ENCODE measurements around the gene B3GAT1.

B3GAT1 gene

GRCh38 chr11:134365011-134365925 is 46.8 kb downstream of the B3GAT1 start:
- no peak for DNase-seq (ENCODE audit: extremely low spot score)
- TF ChIP-seq ARNT (IDR thresholded peaks at IDR 0.05) = no peak
- TF ChIP-seq NFRKB (IDR thresholded peaks at IDR 0.05) = no peak
- TF ChIP-seq CTBP1 (IDR thresholded peaks at IDR 0.05; ENCODE audit: borderline replicate concordance) = no peak
- no peak for TF ChIP-seq FOXK2 (IDR thresholded peaks at IDR 0.05)
- no peak for TF ChIP-seq HDGF (IDR thresholded peaks at IDR 0.05; ENCODE audit: borderline replicate concordance)
- TF ChIP-seq FOXM1 (IDR thresholded peaks at IDR 0.05; ENCODE audit: borderline replicate concordance) = no peak
- no peak for TF ChIP-seq TARDBP (IDR thresholded peaks at IDR 0.05)
- POLR2A ChIA-PET = no interaction called here
- CTCF ChIA-PET = no interaction called here

- TF ChIP-seq SP1 (IDR thresholded peaks at IDR 0.05) (no peak), ARNT (IDR thresholded peaks at IDR 0.05) (no peak), BHLHE40 (IDR thresholded peaks at IDR 0.05; ENCODE audit: borderline replicate concordance) (no peak)
- DNase-seq (ENCODE audit: extremely low spot score) = no peak
- ChIA-PET CTCF (no interaction called here), POLR2A (no interaction called here)
These were observed 47.8 kb downstream of the B3GAT1 start for GRCh38 chr11:134364261-134364660.

- POLR2A ChIA-PET = no interaction called here
- no peak for DNase-seq (ENCODE audit: extremely low spot score)
- TF ChIP-seq SP1 (IDR thresholded peaks at IDR 0.05) = no peak
- no peak for TF ChIP-seq ARNT (IDR thresholded peaks at IDR 0.05)
- TF ChIP-seq FOXM1 (IDR thresholded peaks at IDR 0.05; ENCODE audit: borderline replicate concordance) = no peak
- no peak for TF ChIP-seq FOXA1 (IDR thresholded peaks at IDR 0.05)
- TF ChIP-seq SUZ12 (IDR thresholded peaks at IDR 0.05) = no peak
These were observed 48.5 kb downstream of the B3GAT1 start for GRCh38 chr11:134363592-134363991.

GRCh38 chr11:134363161-134363560 is 48.9 kb downstream of the B3GAT1 start:
- no peak for DNase-seq (ENCODE audit: extremely low spot score)
- no peak for TF ChIP-seq CTBP1 (IDR thresholded peaks at IDR 0.05; ENCODE audit: borderline replicate concordance)
- no peak for TF ChIP-seq SUZ12 (IDR thresholded peaks at IDR 0.05)
- no peak for TF ChIP-seq LEF1 (IDR thresholded peaks at IDR 0.05; ENCODE audit: borderline replicate concordance)
- no peak for TF ChIP-seq TARDBP (IDR thresholded peaks at IDR 0.05)
- no peak for TF ChIP-seq FOXM1 (IDR thresholded peaks at IDR 0.05; ENCODE audit: borderline replicate concordance)
- TF ChIP-seq HDGF (IDR thresholded peaks at IDR 0.05; ENCODE audit: borderline replicate concordance) = no peak
- TF ChIP-seq L3MBTL2 (conservative IDR thresholded peaks at IDR 0.05) = no peak
- TF ChIP-seq FOXK2 (IDR thresholded peaks at IDR 0.05) = no peak
- CTCF ChIA-PET = no interaction called here
- POLR2A ChIA-PET = no interaction called here

More at GRCh38 chr11:134363592-134363991, 48.5 kb downstream of the B3GAT1 start:
- CTCF ChIA-PET = no interaction called here

- POLR2A ChIA-PET = no interaction called here
- CTCF ChIA-PET = no interaction called here
- no peak for TF ChIP-seq SP1 (IDR thresholded peaks at IDR 0.05)
- TF ChIP-seq CTBP1 (IDR thresholded peaks at IDR 0.05; ENCODE audit: borderline replicate concordance) = no peak
- TF ChIP-seq LEF1 (IDR thresholded peaks at IDR 0.05; ENCODE audit: borderline replicate concordance) = no peak
- TF ChIP-seq HDGF (IDR thresholded peaks at IDR 0.05; ENCODE audit: borderline replicate concordance) = no peak
- no peak for TF ChIP-seq FOXM1 (IDR thresholded peaks at IDR 0.05; ENCODE audit: borderline replicate concordance)
- no peak for TF ChIP-seq ELF4 (IDR thresholded peaks at IDR 0.05)
- no peak for TF ChIP-seq PKNOX1 (IDR thresholded peaks at IDR 0.05)
- TF ChIP-seq ARNT (IDR thresholded peaks at IDR 0.05) = no peak
- TF ChIP-seq TARDBP (IDR thresholded peaks at IDR 0.05) = no peak
- no peak for TF ChIP-seq BHLHE40 (IDR thresholded peaks at IDR 0.05; ENCODE audit: borderline replicate concordance)
- TF ChIP-seq L3MBTL2 (conservative IDR thresholded peaks at IDR 0.05) = no peak
- no peak for TF ChIP-seq FOXK2 (IDR thresholded peaks at IDR 0.05)
- TF ChIP-seq ZNF384 (IDR thresholded peaks at IDR 0.05) = no peak
- no peak for TF ChIP-seq FOXA1 (IDR thresholded peaks at IDR 0.05)
- TF ChIP-seq SUZ12 (IDR thresholded peaks at IDR 0.05) = no peak
- no peak for TF ChIP-seq NFRKB (IDR thresholded peaks at IDR 0.05)
- DNase-seq (ENCODE audit: extremely low spot score) = no peak
These were observed 49.7 kb downstream of the B3GAT1 start for GRCh38 chr11:134362192-134362901.

GRCh38 chr11:134361661-134362060 is 50.4 kb downstream of the B3GAT1 start:
- no peak for DNase-seq (ENCODE audit: extremely low spot score)
- ChIA-PET CTCF (no interaction called here), POLR2A (no interaction called here)
- TF ChIP-seq PKNOX1 (IDR thresholded peaks at IDR 0.05) (no peak), FOXA1 (IDR thresholded peaks at IDR 0.05) (no peak), ARNT (IDR thresholded peaks at IDR 0.05) (no peak), L3MBTL2 (conservative IDR thresholded peaks at IDR 0.05) (no peak)

All from HEK293T (cell line).